Gastroesophageal sphincter (tissue), 3 donors: ENCODE results near the gene CA4.

Source experiments
- POLR2A ChIP-seq, 2 donors: fragments of 450-650 bp; IDR thresholded peaks; one replicate each; pipeline ENCODE4 v1.6.1; 2017; ENCODE audit warnings: antibody characterized with exemption in 2 of 2, mild to moderate bottlenecking in 2 of 2, moderate library complexity in 1 of 2
- TF ChIP-seq, protein P1 (sequence below), 4 experiments: fragments of 200-600 bp in 2 of 4; fragments of 450-650 bp in 2 of 4; sonication (generic) in 1 of 4; IDR thresholded peaks; one replicate each; pipeline ENCODE4 v1.5.1; 2017 to 2019; ENCODE audit warnings: antibody characterized with exemption in 4 of 4, mild to moderate bottlenecking in 2 of 4, moderate library complexity in 2 of 4

DNA sequence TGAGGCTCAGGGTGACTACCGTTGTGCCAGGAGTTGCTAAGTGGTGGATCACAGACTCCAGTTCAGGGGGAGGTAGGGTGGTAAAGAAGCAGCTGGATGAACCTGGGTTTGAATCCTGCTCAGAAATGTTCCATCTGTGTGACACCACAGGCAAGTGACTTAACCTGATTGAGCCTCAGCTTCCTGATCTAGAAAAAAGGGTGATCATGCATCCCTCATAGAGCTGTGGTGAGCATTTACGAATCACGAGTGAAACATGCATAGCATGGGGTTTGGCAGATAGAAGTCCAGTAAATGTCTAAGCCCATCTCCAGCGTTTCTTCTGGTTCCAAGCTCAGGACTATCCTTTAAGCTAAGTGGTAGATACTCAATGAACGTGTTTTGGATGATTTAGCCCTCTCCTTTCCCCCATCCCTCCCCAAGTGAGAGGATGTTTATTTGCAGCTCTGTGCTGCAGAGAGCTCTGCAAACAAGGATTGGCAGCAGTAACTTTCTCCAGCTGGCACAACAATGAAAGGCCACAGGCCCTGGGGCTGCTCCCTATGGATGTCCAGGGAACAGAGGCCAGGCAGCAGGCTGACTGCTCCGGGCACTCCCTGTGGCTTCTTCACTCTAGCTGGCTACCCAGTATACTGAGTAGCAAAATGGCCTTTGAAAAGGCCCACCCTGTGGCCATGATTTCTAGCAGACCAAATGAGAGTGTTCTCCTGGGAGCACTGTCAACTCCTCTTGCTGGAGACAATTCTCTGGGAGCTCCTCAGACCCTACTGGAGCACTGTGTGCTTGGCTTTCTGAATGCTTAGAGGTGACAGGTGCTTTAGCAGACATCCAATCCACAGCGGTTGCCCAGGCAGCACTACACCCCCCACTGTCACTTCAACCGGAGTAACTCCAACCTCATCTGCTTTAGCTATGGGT, 21.3 kb downstream of the CA4 start:
- TF ChIP-seq, protein P1, sequence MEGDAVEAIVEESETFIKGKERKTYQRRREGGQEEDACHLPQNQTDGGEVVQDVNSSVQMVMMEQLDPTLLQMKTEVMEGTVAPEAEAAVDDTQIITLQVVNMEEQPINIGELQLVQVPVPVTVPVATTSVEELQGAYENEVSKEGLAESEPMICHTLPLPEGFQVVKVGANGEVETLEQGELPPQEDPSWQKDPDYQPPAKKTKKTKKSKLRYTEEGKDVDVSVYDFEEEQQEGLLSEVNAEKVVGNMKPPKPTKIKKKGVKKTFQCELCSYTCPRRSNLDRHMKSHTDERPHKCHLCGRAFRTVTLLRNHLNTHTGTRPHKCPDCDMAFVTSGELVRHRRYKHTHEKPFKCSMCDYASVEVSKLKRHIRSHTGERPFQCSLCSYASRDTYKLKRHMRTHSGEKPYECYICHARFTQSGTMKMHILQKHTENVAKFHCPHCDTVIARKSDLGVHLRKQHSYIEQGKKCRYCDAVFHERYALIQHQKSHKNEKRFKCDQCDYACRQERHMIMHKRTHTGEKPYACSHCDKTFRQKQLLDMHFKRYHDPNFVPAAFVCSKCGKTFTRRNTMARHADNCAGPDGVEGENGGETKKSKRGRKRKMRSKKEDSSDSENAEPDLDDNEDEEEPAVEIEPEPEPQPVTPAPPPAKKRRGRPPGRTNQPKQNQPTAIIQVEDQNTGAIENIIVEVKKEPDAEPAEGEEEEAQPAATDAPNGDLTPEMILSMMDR (IDR thresholded peaks at IDR 0.05): no peak
- TF ChIP-seq POLR2A (IDR thresholded peaks at IDR 0.05): no peak
